ENCODE data around the gene MEGF8.
"Not testable (repeated sequence)": the region's sequence is repeated elsewhere in the genome, so short reads cannot be mapped to it uniquely, and the experiment has no call there.

The MEGF8 gene

GRCh38 chr19:42335971-42336370 lies 10.5 kb downstream of the MEGF8 start:
- peaks cover 16% of the 10 kb centered on the region for H3K79me1 ChIP-seq (replicated peaks; ENCODE audit: low read length, poor library complexity, severe bottlenecking)
- DNase-seq: no peak
- H3K27me3 ChIP-seq (ENCODE audit: control insufficient read depth in 1 of 2, insufficient read depth in 1 of 2, low read length in 2 of 2): no peaks in the 10 kb centered on the region
- H3K4me1 ChIP-seq (ENCODE audit: control insufficient read depth, insufficient read depth, low read depth, low read length): no peaks in the 10 kb centered on the region
- WGBS: 98% methylated on average over 19 of the region's 19 CpGs
- no peak overlapping the region for H2BK15ac ChIP-seq (ENCODE audit: low read depth, poor library complexity, severe bottlenecking)
- no peak overlapping the region for H2AFZ ChIP-seq (ENCODE audit: low read depth, low read length)
- H2BK12ac ChIP-seq (ENCODE audit: low read length in 2 of 2): no peak overlapping the region
- H3K4ac ChIP-seq (ENCODE audit: low read depth in 1 of 2, low read length in 2 of 2): no peak overlapping the region
- H3K27ac ChIP-seq (ENCODE audit: low read length, poor library complexity, severe bottlenecking): no peak overlapping the region
- H2AK5ac ChIP-seq (ENCODE audit: low read length, severe bottlenecking): no peak overlapping the region
- no peak overlapping the region for H3K18ac ChIP-seq (ENCODE audit: low read depth in 1 of 2, low read length in 2 of 2)
- H4K91ac ChIP-seq (ENCODE audit: low read length): no peak overlapping the region
- H3K14ac ChIP-seq (ENCODE audit: low read length in 2 of 2): no peak overlapping the region
- H4K8ac ChIP-seq (ENCODE audit: low read length): no peak overlapping the region
- H2BK120ac ChIP-seq (ENCODE audit: low read depth, low read length): no peak overlapping the region
- H3K4me2 ChIP-seq (ENCODE audit: low read length, poor library complexity, severe bottlenecking): no peak overlapping the region
- no peak overlapping the region for H2BK5ac ChIP-seq (ENCODE audit: low read depth, low read length, poor library complexity, severe bottlenecking)
- H3K4me3 ChIP-seq (ENCODE audit: insufficient read depth in 1 of 2, low read depth in 1 of 2, low read length in 2 of 2): no peak overlapping the region
- no peak overlapping the region for H3K9ac ChIP-seq (ENCODE audit: low read length)
- peaks cover 12 to 39% of the 10 kb centered on the region in 2 experiments for H3K36me3 ChIP-seq (ENCODE audit: control insufficient read depth in 1 of 2, insufficient read depth in 2 of 2, low read depth in 1 of 2, low read length in 2 of 2)
- H3K23ac ChIP-seq (ENCODE audit: low read length in 2 of 2): no peak overlapping the region
- H3K9me3 ChIP-seq (ENCODE audit: control insufficient read depth, low read length): no peaks in the 10 kb centered on the region

- not testable (repeated sequence) for H3K4me2 ChIP-seq (ENCODE audit: low read length, poor library complexity, severe bottlenecking); H3K27ac ChIP-seq (ENCODE audit: low read length, poor library complexity, severe bottlenecking); H2BK15ac ChIP-seq (ENCODE audit: low read depth, poor library complexity, severe bottlenecking); H2AFZ ChIP-seq (ENCODE audit: low read depth, low read length); H2BK5ac ChIP-seq (ENCODE audit: low read depth, low read length, poor library complexity, severe bottlenecking); H3K4me1 ChIP-seq (ENCODE audit: control insufficient read depth, insufficient read depth, low read depth, low read length); H3K9me3 ChIP-seq (ENCODE audit: control insufficient read depth, low read length); H3K27me3 ChIP-seq (ENCODE audit: control insufficient read depth in 1 of 2, insufficient read depth in 1 of 2, low read length in 2 of 2); H2AK5ac ChIP-seq (ENCODE audit: low read length, severe bottlenecking); H3K4ac ChIP-seq (ENCODE audit: low read depth in 1 of 2, low read length in 2 of 2); H4K8ac ChIP-seq (ENCODE audit: low read length); DNase-seq; H2BK120ac ChIP-seq (ENCODE audit: low read depth, low read length); H3K23ac ChIP-seq (ENCODE audit: low read length in 2 of 2); H3K18ac ChIP-seq (ENCODE audit: low read depth in 1 of 2, low read length in 2 of 2); H4K91ac ChIP-seq (ENCODE audit: low read length); H3K4me3 ChIP-seq (ENCODE audit: insufficient read depth in 1 of 2, low read depth in 1 of 2, low read length in 2 of 2); H2BK12ac ChIP-seq (ENCODE audit: low read length in 2 of 2); H3K14ac ChIP-seq (ENCODE audit: low read length in 2 of 2); H3K9ac ChIP-seq (ENCODE audit: low read length)
- H3K79me1 ChIP-seq (replicated peaks; ENCODE audit: low read length, poor library complexity, severe bottlenecking): peaks cover 13% of the 10 kb centered on the region
- WGBS: 96% methylated on average over 6 of the region's 7 CpGs
- H3K36me3 ChIP-seq (ENCODE audit: control insufficient read depth in 1 of 2, insufficient read depth in 2 of 2, low read depth in 1 of 2, low read length in 2 of 2): peaks cover 19 to 51% of the 10 kb centered on the region in 2 experiments
These were observed 13.9 kb downstream of the MEGF8 start for GRCh38 chr19:42339126-42339860.

- not testable (repeated sequence) for H3K18ac ChIP-seq (ENCODE audit: low read depth in 1 of 2, low read length in 2 of 2); H3K4me3 ChIP-seq (ENCODE audit: insufficient read depth in 1 of 2, low read depth in 1 of 2, low read length in 2 of 2); H3K14ac ChIP-seq (ENCODE audit: low read length in 2 of 2); H3K27me3 ChIP-seq (ENCODE audit: control insufficient read depth in 1 of 2, insufficient read depth in 1 of 2, low read length in 2 of 2); DNase-seq; H4K91ac ChIP-seq (ENCODE audit: low read length); H3K4ac ChIP-seq (ENCODE audit: low read depth in 1 of 2, low read length in 2 of 2); H3K23ac ChIP-seq (ENCODE audit: low read length in 2 of 2); H2AK5ac ChIP-seq (ENCODE audit: low read length, severe bottlenecking); H2BK12ac ChIP-seq (ENCODE audit: low read length in 2 of 2); H3K27ac ChIP-seq (ENCODE audit: low read length, poor library complexity, severe bottlenecking); H3K9me3 ChIP-seq (ENCODE audit: control insufficient read depth, low read length); H4K8ac ChIP-seq (ENCODE audit: low read length); H2BK5ac ChIP-seq (ENCODE audit: low read depth, low read length, poor library complexity, severe bottlenecking); H2BK120ac ChIP-seq (ENCODE audit: low read depth, low read length); H3K4me2 ChIP-seq (ENCODE audit: low read length, poor library complexity, severe bottlenecking); H2AFZ ChIP-seq (ENCODE audit: low read depth, low read length); H3K4me1 ChIP-seq (ENCODE audit: control insufficient read depth, insufficient read depth, low read depth, low read length); H2BK15ac ChIP-seq (ENCODE audit: low read depth, poor library complexity, severe bottlenecking); H3K9ac ChIP-seq (ENCODE audit: low read length)
- Histone ChIP-seq H3K79me1 (replicated peaks; ENCODE audit: low read length, poor library complexity, severe bottlenecking) (peaks cover 12% of the 10 kb centered on the region), H3K36me3 (ENCODE audit: control insufficient read depth in 1 of 2, insufficient read depth in 2 of 2, low read depth in 1 of 2, low read length in 2 of 2) (peaks cover 19 to 52% of the 10 kb centered on the region in 2 experiments)
- WGBS: 100% methylated on average over 2 of the region's 4 CpGs
These were observed 14.5 kb downstream of the MEGF8 start for GRCh38 chr19:42339922-42340321.

- H3K23ac ChIP-seq (ENCODE audit: low read length in 2 of 2): no peak overlapping the region
- no peak overlapping the region for H2BK15ac ChIP-seq (ENCODE audit: low read depth, poor library complexity, severe bottlenecking)
- no peak overlapping the region for H3K18ac ChIP-seq (ENCODE audit: low read depth in 1 of 2, low read length in 2 of 2)
- no peak overlapping the region for H3K9ac ChIP-seq (ENCODE audit: low read length)
- H3K27me3 ChIP-seq (ENCODE audit: control insufficient read depth in 1 of 2, insufficient read depth in 1 of 2, low read length in 2 of 2): no peaks in the 10 kb centered on the region
- peaks cover 14% of the 10 kb centered on the region for H3K79me1 ChIP-seq (replicated peaks; ENCODE audit: low read length, poor library complexity, severe bottlenecking)
- no peak for DNase-seq
- no peaks in the 10 kb centered on the region for H3K9me3 ChIP-seq (ENCODE audit: control insufficient read depth, low read length)
- H3K4me3 ChIP-seq (ENCODE audit: insufficient read depth in 1 of 2, low read depth in 1 of 2, low read length in 2 of 2): peak overlapping the region in 1 of 2 experiments; percentile 9
- peaks cover 20 to 35% of the 10 kb centered on the region in 2 experiments for H3K36me3 ChIP-seq (ENCODE audit: control insufficient read depth in 1 of 2, insufficient read depth in 2 of 2, low read depth in 1 of 2, low read length in 2 of 2)
- no peak overlapping the region for H2BK5ac ChIP-seq (ENCODE audit: low read depth, low read length, poor library complexity, severe bottlenecking)
- 89% methylated on average over 17 of the region's 17 CpGs for WGBS
- peaks cover 1% of the 10 kb centered on the region for H3K4me1 ChIP-seq (ENCODE audit: control insufficient read depth, insufficient read depth, low read depth, low read length)
- no peak overlapping the region for H4K91ac ChIP-seq (ENCODE audit: low read length)
- H3K14ac ChIP-seq (ENCODE audit: low read length in 2 of 2): no peak overlapping the region
- no peak overlapping the region for H2AK5ac ChIP-seq (ENCODE audit: low read length, severe bottlenecking)
- no peak overlapping the region for H2AFZ ChIP-seq (ENCODE audit: low read depth, low read length)
- H4K8ac ChIP-seq (ENCODE audit: low read length): no peak overlapping the region
- H3K27ac ChIP-seq (ENCODE audit: low read length, poor library complexity, severe bottlenecking): no peak overlapping the region
- H3K4ac ChIP-seq (ENCODE audit: low read depth in 1 of 2, low read length in 2 of 2): no peak overlapping the region
- H3K4me2 ChIP-seq (ENCODE audit: low read length, poor library complexity, severe bottlenecking): no peak overlapping the region
- H2BK12ac ChIP-seq (ENCODE audit: low read length in 2 of 2): no peak overlapping the region
- no peak overlapping the region for H2BK120ac ChIP-seq (ENCODE audit: low read depth, low read length)
These were observed 18.1 kb downstream of the MEGF8 start for GRCh38 chr19:42343344-42344110.
